KMS-11 (cell line): ENCODE results near the gene RPS19.

Experiments
- H2AFZ ChIP-seq: fragments of 200-600 bp; sonication (generic); 2 replicates; pipeline ENCODE4 v1.6.1; 2016; ENCODE audit warnings: antibody characterized with exemption, mixed run types, low read depth
- H3K27ac ChIP-seq: fragments of 200-600 bp; sonication (generic); 2 replicates; pipeline ENCODE4 v1.6.1; 2016; ENCODE audit warnings: mild to moderate bottlenecking, mixed run types
- H3K27me3 ChIP-seq: fragments of 200-600 bp; sonication (generic); 2 replicates; pipeline ENCODE4 v1.6.1; 2017; ENCODE audit warnings: mild to moderate bottlenecking, low read depth, mixed run types, moderate library complexity; ENCODE audit not compliant: insufficient read depth
- H3K36me3 ChIP-seq: fragments of 200-600 bp; sonication (generic); 2 replicates; pipeline ENCODE4 v1.6.1; 2017; ENCODE audit warnings: mild to moderate bottlenecking, mixed run types; ENCODE audit not compliant: insufficient read depth
- H3K4me1 ChIP-seq: fragments of 200-600 bp; sonication (generic); 2 replicates; pipeline ENCODE4 v1.6.1; 2016; ENCODE audit warnings: mild to moderate bottlenecking, low read depth, mixed run types; ENCODE audit not compliant: poor library complexity, severe bottlenecking
- H3K4me2 ChIP-seq: fragments of 200-600 bp; sonication (generic); 2 replicates; pipeline ENCODE4 v1.7.0; 2016; ENCODE audit warnings: mild to moderate bottlenecking, mixed run types
- H3K4me3 ChIP-seq: fragments of 200-600 bp; sonication (generic); IDR thresholded peaks from 2 replicates; pipeline ENCODE4 v1.6.1; 2017; ENCODE audit warnings: low read depth, low read length, mixed read lengths; ENCODE audit not compliant: insufficient read depth
- H3K79me2 ChIP-seq: fragments of 200-600 bp; sonication (generic); 2 replicates; pipeline ENCODE4 v1.6.1; 2016; ENCODE audit warnings: low read depth, mixed run types; ENCODE audit not compliant: insufficient read depth
- H3K9ac ChIP-seq: fragments of 200-600 bp; sonication (generic); 2 replicates; pipeline ENCODE4 v1.6.1; 2016; ENCODE audit warnings: mild to moderate bottlenecking, mixed run types
- H4K20me1 ChIP-seq: fragments of 200-600 bp; sonication (generic); 2 replicates; pipeline ENCODE4 v1.6.1; 2016; ENCODE audit warnings: mild to moderate bottlenecking, mixed run types; ENCODE audit not compliant: insufficient read depth
- CTCF ChIP-seq: fragments of 200-600 bp; sonication (generic); conservative IDR thresholded peaks from 2 replicates; pipeline ENCODE4 v1.6.1; 2017; ENCODE audit warnings: low read depth, mild to moderate bottlenecking, antibody characterized with exemption, low read length, moderate library complexity, mixed read lengths

RPS19 gene

GRCh38 chr19:41876847-41877832 lies 17.1 kb downstream of the RPS19 start, which contains the start of gene CD79A:
TSS of gene CD79A (plus strand) at chr19:41877279. CDS start at chr19:41877305, 26 bp downstream.
- Histone ChIP-seq H3K4me1 (peaks cover 31% of the 10 kb centered on the region), H4K20me1 (no peaks in the 10 kb centered on the region), H3K4me3 (no peak within 1 kb of the TSS), H2AFZ (no peak within 1 kb of the TSS), H3K27me3 (peaks cover 3% of the 10 kb centered on the region; the same call in 1 of the 2 replicates), H3K27ac (no peak within 1 kb of the TSS), H3K9ac (no peak within 1 kb of the TSS), H3K4me2 (0 out of 2 replicates have a peak within 1 kb of the TSS, but pooled peaks have one; percentile 26), H3K79me2 (no peaks in the 10 kb centered on the region), H3K36me3 (no peaks in the 10 kb centered on the region)
- TF ChIP-seq CTCF: no peak

- H3K4me1 ChIP-seq: peaks cover 24% of the 10 kb centered on the region
- peaks cover 5% of the 10 kb centered on the region; the same call in 1 of the 2 replicates for H3K27me3 ChIP-seq
- H3K36me3 ChIP-seq: no peaks in the 10 kb centered on the region
- no peak overlapping the region for H3K4me2 ChIP-seq
- no peak overlapping the region for H3K9ac ChIP-seq
- no peak overlapping the region for H2AFZ ChIP-seq
- no peak overlapping the region for H3K4me3 ChIP-seq
- H3K27ac ChIP-seq: no peak overlapping the region
- no peak for TF ChIP-seq CTCF
- H3K79me2 ChIP-seq: no peaks in the 10 kb centered on the region
- no peaks in the 10 kb centered on the region for H4K20me1 ChIP-seq
Measured at GRCh38 chr19:41877916-41878905, 18.2 kb downstream of the RPS19 start.

DNA sequence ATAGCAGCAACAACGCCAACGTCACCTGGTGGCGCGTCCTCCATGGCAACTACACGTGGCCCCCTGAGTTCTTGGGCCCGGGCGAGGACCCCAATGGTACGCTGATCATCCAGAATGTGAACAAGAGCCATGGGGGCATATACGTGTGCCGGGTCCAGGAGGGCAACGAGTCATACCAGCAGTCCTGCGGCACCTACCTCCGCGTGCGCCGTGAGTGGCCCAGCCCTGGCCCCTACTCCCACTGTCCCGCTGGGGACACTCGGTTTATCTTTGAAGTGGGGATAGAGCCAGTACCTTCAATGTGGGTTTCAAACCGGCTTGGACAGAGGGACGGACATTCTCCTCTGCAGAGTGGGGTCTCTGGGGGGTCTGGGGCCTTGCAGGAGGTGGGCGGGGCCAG lies 19.0 kb downstream of the RPS19 start:
- peaks cover 23% of the 10 kb centered on the region for H3K4me1 ChIP-seq
- H3K9ac ChIP-seq: no peak overlapping the region
- H3K27me3 ChIP-seq: peaks cover 5% of the 10 kb centered on the region; the same call in 1 of the 2 replicates
- no peak overlapping the region for H3K27ac ChIP-seq
- no peak overlapping the region for H3K4me3 ChIP-seq
- no peak for TF ChIP-seq CTCF
- H2AFZ ChIP-seq: no peak overlapping the region
- H3K36me3 ChIP-seq: no peaks in the 10 kb centered on the region
- H3K79me2 ChIP-seq: no peaks in the 10 kb centered on the region
- H4K20me1 ChIP-seq: no peaks in the 10 kb centered on the region
- no peak overlapping the region for H3K4me2 ChIP-seq

GRCh38 chr19:41879670-41880328 lies 19.7 kb downstream of the RPS19 start:
- Histone ChIP-seq H3K4me3 (no peak overlapping the region), H3K36me3 (no peaks in the 10 kb centered on the region), H3K79me2 (peaks cover 4% of the 10 kb centered on the region; the same call in 1 of the 2 replicates), H2AFZ (no peak overlapping the region), H3K9ac (no peak overlapping the region), H3K27ac (no peak overlapping the region), H3K4me2 (no peak overlapping the region), H3K27me3 (peaks cover 5% of the 10 kb centered on the region; the same call in 1 of the 2 replicates), H4K20me1 (no peaks in the 10 kb centered on the region), H3K4me1 (peaks cover 26% of the 10 kb centered on the region)
- TF ChIP-seq CTCF: no peak
